ENCODE measurements around the gene TPST1. TPM values are rescaled to one million over a fixed set of nuclear protein-coding genes. Genes with fewer than 3 reads are reported as not detected.

The TPST1 gene
- total RNA-seq, 4 donors from 2014 or later: 5.4 to 58.6 (median 12.5) TPM

DNA sequence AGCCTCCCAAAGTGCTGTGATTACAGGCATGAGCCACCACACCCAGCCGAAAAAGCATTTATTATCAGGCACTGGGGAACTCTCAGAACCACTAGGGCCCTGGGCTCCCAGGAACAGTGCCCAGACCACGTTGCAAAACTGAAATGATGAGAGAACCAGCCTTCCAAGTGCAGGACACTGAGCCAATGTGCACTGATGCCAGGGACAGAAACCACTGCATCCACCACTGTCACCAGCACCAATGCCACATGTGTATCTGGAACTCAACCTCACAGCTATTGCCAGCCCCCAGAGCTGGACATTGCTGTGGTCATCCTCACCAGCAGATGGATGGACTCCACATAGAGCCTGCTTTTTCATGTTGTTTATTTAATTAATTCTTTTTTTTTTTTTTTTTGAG, 28.2 kb upstream of the TPST1 start:
- Histone ChIP-seq H3K4me1 (no peaks in the 10 kb centered on the region), H3K36me3 (no peaks in the 10 kb centered on the region), H3K4me3 (no peak overlapping the region), H3K27me3 (no peaks in the 10 kb centered on the region), H3K27ac (no peak overlapping the region), H3K9me3 (peaks cover 0 to 3% (median 0%) of the 10 kb centered on the region in 4 donors)
- TF ChIP-seq, protein P1, sequence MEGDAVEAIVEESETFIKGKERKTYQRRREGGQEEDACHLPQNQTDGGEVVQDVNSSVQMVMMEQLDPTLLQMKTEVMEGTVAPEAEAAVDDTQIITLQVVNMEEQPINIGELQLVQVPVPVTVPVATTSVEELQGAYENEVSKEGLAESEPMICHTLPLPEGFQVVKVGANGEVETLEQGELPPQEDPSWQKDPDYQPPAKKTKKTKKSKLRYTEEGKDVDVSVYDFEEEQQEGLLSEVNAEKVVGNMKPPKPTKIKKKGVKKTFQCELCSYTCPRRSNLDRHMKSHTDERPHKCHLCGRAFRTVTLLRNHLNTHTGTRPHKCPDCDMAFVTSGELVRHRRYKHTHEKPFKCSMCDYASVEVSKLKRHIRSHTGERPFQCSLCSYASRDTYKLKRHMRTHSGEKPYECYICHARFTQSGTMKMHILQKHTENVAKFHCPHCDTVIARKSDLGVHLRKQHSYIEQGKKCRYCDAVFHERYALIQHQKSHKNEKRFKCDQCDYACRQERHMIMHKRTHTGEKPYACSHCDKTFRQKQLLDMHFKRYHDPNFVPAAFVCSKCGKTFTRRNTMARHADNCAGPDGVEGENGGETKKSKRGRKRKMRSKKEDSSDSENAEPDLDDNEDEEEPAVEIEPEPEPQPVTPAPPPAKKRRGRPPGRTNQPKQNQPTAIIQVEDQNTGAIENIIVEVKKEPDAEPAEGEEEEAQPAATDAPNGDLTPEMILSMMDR (IDR thresholded peaks at IDR 0.05): no peak
- no peak for TF ChIP-seq POLR2A (IDR thresholded peaks at IDR 0.05)
- no peak for DNase-seq

- TF ChIP-seq POLR2A (IDR thresholded peaks at IDR 0.05): no peak
- TF ChIP-seq, protein P1 (IDR thresholded peaks at IDR 0.05): no peak
- DNase-seq: no peak
- H3K9me3 ChIP-seq: peaks cover 0 to 3% (median 0%) of the 10 kb centered on the region in 4 donors
- no peaks in the 10 kb centered on the region for H3K4me1 ChIP-seq
- no peaks in the 10 kb centered on the region for H3K36me3 ChIP-seq
- no peak overlapping the region for H3K27ac ChIP-seq
- H3K4me3 ChIP-seq: no peak overlapping the region
- no peaks in the 10 kb centered on the region for H3K27me3 ChIP-seq
Measured at GRCh38 chr7:66178258-66178657, 26.9 kb upstream of the TPST1 start.

- H3K4me1 ChIP-seq: no peaks in the 10 kb centered on the region
- H3K27ac ChIP-seq: no peak overlapping the region
- no peaks in the 10 kb centered on the region for H3K27me3 ChIP-seq
- TF ChIP-seq, protein P1 (IDR thresholded peaks at IDR 0.05): no peak
- TF ChIP-seq POLR2A (IDR thresholded peaks at IDR 0.05): no peak
- no peaks in the 10 kb centered on the region for H3K36me3 ChIP-seq
- no peak for DNase-seq
- H3K9me3 ChIP-seq: peaks cover 0 to 9% (median 0%) of the 10 kb centered on the region in 4 donors
- no peak overlapping the region for H3K4me3 ChIP-seq
Measured at GRCh38 chr7:66181329-66181728, 23.8 kb upstream of the TPST1 start.

GRCh38 chr7:66181845-66182244, 23.3 kb upstream of the TPST1 start:
- Histone ChIP-seq H3K4me3 (no peak overlapping the region), H3K4me1 (no peaks in the 10 kb centered on the region), H3K36me3 (no peaks in the 10 kb centered on the region), H3K9me3 (peaks cover 0 to 9% (median 0%) of the 10 kb centered on the region in 4 donors), H3K27me3 (no peaks in the 10 kb centered on the region), H3K27ac (no peak overlapping the region)
- no peak for DNase-seq
- TF ChIP-seq POLR2A (IDR thresholded peaks at IDR 0.05): no peak
- TF ChIP-seq, protein P1 (IDR thresholded peaks at IDR 0.05): no peak

- Histone ChIP-seq H3K4me3 (no peak overlapping the region), H3K27me3 (no peaks in the 10 kb centered on the region), H3K9me3 (peaks cover 0 to 9% (median 0%) of the 10 kb centered on the region in 4 donors), H3K27ac (no peak overlapping the region), H3K4me1 (no peaks in the 10 kb centered on the region), H3K36me3 (no peaks in the 10 kb centered on the region)
- DNase-seq: no peak
- TF ChIP-seq, protein P1 (IDR thresholded peaks at IDR 0.05): no peak
- TF ChIP-seq POLR2A (IDR thresholded peaks at IDR 0.05): no peak
Measured at GRCh38 chr7:66182920-66183319, 22.2 kb upstream of the TPST1 start.

GRCh38 chr7:66183700-66184099, 21.4 kb upstream of the TPST1 start:
- Histone ChIP-seq H3K9me3 (peaks cover 0 to 6% (median 0%) of the 10 kb centered on the region in 4 donors), H3K4me3 (no peak overlapping the region), H3K27ac (no peak overlapping the region), H3K36me3 (no peaks in the 10 kb centered on the region), H3K27me3 (no peaks in the 10 kb centered on the region), H3K4me1 (no peaks in the 10 kb centered on the region)
- no peak for DNase-seq
- TF ChIP-seq, protein P1 (IDR thresholded peaks at IDR 0.05): no peak
- TF ChIP-seq POLR2A (IDR thresholded peaks at IDR 0.05): no peak

Data from Peyer's patch (tissue), 4 donors.